Upper lobe of left lung (tissue), 6 donors: ENCODE measurements around the gene ACACA. TPM values are rescaled to one million over a fixed set of nuclear protein-coding genes. Genes with fewer than 3 reads are reported as not detected.

Source experiments
- ATAC-seq, 2 donors: fragments of 200-7000 bp; cut with Tn5 transposase; one replicate each; pipeline ENCODE4 v1.9.1; 2022; ENCODE audit warnings: mild to moderate bottlenecking in 2 of 2, moderate library complexity in 2 of 2; ENCODE audit not compliant: low FRiP score in 2 of 2
- DNase-seq, 2 donors: peaks; one replicate each; pipeline ENCODE4 v3.0.0-alpha.2; 2019 to 2020
- H3K27ac ChIP-seq, 4 donors: fragments of 200-600 bp; sonication (generic); one replicate each; pipeline ENCODE4 v1.5.1; 2016 to 2019
- H3K27me3 ChIP-seq, 4 donors: fragments of 200-600 bp; sonication (generic); one replicate each; pipeline ENCODE4 v1.5.1; 2017 to 2019
- H3K36me3 ChIP-seq, 4 donors: fragments of 200-600 bp; sonication (generic); one replicate each; pipeline ENCODE4 v1.5.1; 2016 to 2019
- H3K4me1 ChIP-seq, 4 donors: fragments of 200-600 bp; sonication (generic); one replicate each; pipeline ENCODE4 v1.5.1; 2018 to 2019
- H3K4me3 ChIP-seq, 4 donors: fragments of 200-600 bp; sonication (generic); one replicate each; pipeline ENCODE4 v1.5.1; 2017 to 2019; ENCODE audit warnings: mild to moderate bottlenecking in 2 of 4, moderate library complexity in 1 of 4
- H3K9me3 ChIP-seq, 4 donors: fragments of 200-600 bp; sonication (generic); one replicate each; pipeline ENCODE4 v1.5.1; 2018 to 2019
- EP300 ChIP-seq, 4 donors: sonication (generic); formaldehyde crosslinking; IDR thresholded peaks; one replicate each; pipeline ENCODE4 v1.5.1; 2017; ENCODE audit warnings: antibody characterized with exemption in 4 of 4, control low read depth in 2 of 4
- POLR2A ChIP-seq, 4 donors: fragments of 450-650 bp; IDR thresholded peaks; one replicate each; pipeline ENCODE4 v1.5.1; 2016 to 2017; ENCODE audit warnings: antibody characterized with exemption in 4 of 4, mild to moderate bottlenecking in 2 of 4
- POLR2AphosphoS5 ChIP-seq, 2 donors: sonication (generic); formaldehyde crosslinking; IDR thresholded peaks; one replicate each; pipeline ENCODE4 v1.5.1; 2017; ENCODE audit warnings: antibody characterized with exemption in 2 of 2
- WGBS, 2 donors: methylation state at CpG; one replicate each; pipeline ENCODE4 v1.1.5; 2017 to 2018; 5-methylcytosine and 5-hydroxymethylcytosine counted together
- total RNA-seq, 6 donors: library from RNA; depleted of rRNA in 4 of 6; stranded (reverse); fragments of >200 nt in 4 of 6; gene quantifications; one replicate each; pipeline versions ENCODE4 v1.1.0 to v1.2.1, GENCODE V29; 2016 to 2021
- TF ChIP-seq, protein P1 (sequence below), 6 experiments: fragments of 450-650 bp in 4 of 6; fragments of 200-600 bp in 2 of 6; sonication (generic) in 2 of 6; IDR thresholded peaks; one replicate each; pipeline ENCODE4 v1.5.1; 2016 to 2019; ENCODE audit warnings: antibody characterized with exemption in 6 of 6
- donor health status: DM: no; HTN: no; CAD: no; lungs with moderate emphysema.
- donor health status: DM: no; HTN: yes; CAD: no; lungs with severe emphysema.

Gene ACACA
- total RNA-seq, 6 donors from 2014 or later: 55.7 to 129 (median 91.9) TPM

- ATAC-seq (no peak), DNase-seq (no peak)
- H3K27ac ChIP-seq: no peak overlapping the region
- TF ChIP-seq, protein P1, sequence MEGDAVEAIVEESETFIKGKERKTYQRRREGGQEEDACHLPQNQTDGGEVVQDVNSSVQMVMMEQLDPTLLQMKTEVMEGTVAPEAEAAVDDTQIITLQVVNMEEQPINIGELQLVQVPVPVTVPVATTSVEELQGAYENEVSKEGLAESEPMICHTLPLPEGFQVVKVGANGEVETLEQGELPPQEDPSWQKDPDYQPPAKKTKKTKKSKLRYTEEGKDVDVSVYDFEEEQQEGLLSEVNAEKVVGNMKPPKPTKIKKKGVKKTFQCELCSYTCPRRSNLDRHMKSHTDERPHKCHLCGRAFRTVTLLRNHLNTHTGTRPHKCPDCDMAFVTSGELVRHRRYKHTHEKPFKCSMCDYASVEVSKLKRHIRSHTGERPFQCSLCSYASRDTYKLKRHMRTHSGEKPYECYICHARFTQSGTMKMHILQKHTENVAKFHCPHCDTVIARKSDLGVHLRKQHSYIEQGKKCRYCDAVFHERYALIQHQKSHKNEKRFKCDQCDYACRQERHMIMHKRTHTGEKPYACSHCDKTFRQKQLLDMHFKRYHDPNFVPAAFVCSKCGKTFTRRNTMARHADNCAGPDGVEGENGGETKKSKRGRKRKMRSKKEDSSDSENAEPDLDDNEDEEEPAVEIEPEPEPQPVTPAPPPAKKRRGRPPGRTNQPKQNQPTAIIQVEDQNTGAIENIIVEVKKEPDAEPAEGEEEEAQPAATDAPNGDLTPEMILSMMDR (IDR thresholded peaks at IDR 0.05): no peak
- TF ChIP-seq EP300 (IDR thresholded peaks at IDR 0.05) (no peak), POLR2A (IDR thresholded peaks at IDR 0.05) (no peak), POLR2AphosphoS5 (IDR thresholded peaks at IDR 0.05) (no peak)
- WGBS, 2 donors: 92 to 93% methylated on average over 16 of the region's 16 CpGs
- no peaks in the 10 kb centered on the region for H3K4me1 ChIP-seq
- no peaks in the 10 kb centered on the region for H3K27me3 ChIP-seq
- H3K9me3 ChIP-seq: no peaks in the 10 kb centered on the region
- H3K36me3 ChIP-seq: peaks cover 4 to 35% (median 15%) of the 10 kb centered on the region in 4 donors
- no peak overlapping the region for H3K4me3 ChIP-seq
These were observed 274.7 kb downstream of the ACACA start for GRCh38 chr17:37131669-37132611.

- TF ChIP-seq POLR2A (IDR thresholded peaks at IDR 0.05): no peak
- TF ChIP-seq, protein P1 (IDR thresholded peaks at IDR 0.05): no peak
- TF ChIP-seq POLR2AphosphoS5 (IDR thresholded peaks at IDR 0.05): no peak
- no peak for TF ChIP-seq EP300 (IDR thresholded peaks at IDR 0.05)
- H3K36me3 ChIP-seq: peaks cover 4 to 41% (median 17%) of the 10 kb centered on the region in 4 donors
- H3K27me3 ChIP-seq: no peaks in the 10 kb centered on the region
- 89% methylated on average over 3 of the region's 3 CpGs for WGBS, 2 donors
- no peak overlapping the region for H3K4me3 ChIP-seq
- DNase-seq (no peak), ATAC-seq (no peak)
- H3K9me3 ChIP-seq: no peaks in the 10 kb centered on the region
- no peaks in the 10 kb centered on the region for H3K4me1 ChIP-seq
- no peak overlapping the region for H3K27ac ChIP-seq
These were observed 275.6 kb downstream of the ACACA start for GRCh38 chr17:37130984-37131446.

GRCh38 chr17:37124821-37125173, 281.8 kb downstream of the ACACA start:
- Histone ChIP-seq H3K27ac (no peak overlapping the region), H3K4me3 (no peak overlapping the region), H3K4me1 (no peaks in the 10 kb centered on the region), H3K9me3 (no peaks in the 10 kb centered on the region), H3K27me3 (no peaks in the 10 kb centered on the region), H3K36me3 (peaks cover 20 to 71% (median 43%) of the 10 kb centered on the region in 4 donors)
- DNase-seq (no peak), ATAC-seq (no peak)
- WGBS, 2 donors: 71 to 82% methylated on average over 4 of the region's 4 CpGs
- TF ChIP-seq POLR2A (IDR thresholded peaks at IDR 0.05): no peak
- no peak for TF ChIP-seq EP300 (IDR thresholded peaks at IDR 0.05)
- no peak for TF ChIP-seq POLR2AphosphoS5 (IDR thresholded peaks at IDR 0.05)
- TF ChIP-seq, protein P1 (IDR thresholded peaks at IDR 0.05): no peak

DNA sequence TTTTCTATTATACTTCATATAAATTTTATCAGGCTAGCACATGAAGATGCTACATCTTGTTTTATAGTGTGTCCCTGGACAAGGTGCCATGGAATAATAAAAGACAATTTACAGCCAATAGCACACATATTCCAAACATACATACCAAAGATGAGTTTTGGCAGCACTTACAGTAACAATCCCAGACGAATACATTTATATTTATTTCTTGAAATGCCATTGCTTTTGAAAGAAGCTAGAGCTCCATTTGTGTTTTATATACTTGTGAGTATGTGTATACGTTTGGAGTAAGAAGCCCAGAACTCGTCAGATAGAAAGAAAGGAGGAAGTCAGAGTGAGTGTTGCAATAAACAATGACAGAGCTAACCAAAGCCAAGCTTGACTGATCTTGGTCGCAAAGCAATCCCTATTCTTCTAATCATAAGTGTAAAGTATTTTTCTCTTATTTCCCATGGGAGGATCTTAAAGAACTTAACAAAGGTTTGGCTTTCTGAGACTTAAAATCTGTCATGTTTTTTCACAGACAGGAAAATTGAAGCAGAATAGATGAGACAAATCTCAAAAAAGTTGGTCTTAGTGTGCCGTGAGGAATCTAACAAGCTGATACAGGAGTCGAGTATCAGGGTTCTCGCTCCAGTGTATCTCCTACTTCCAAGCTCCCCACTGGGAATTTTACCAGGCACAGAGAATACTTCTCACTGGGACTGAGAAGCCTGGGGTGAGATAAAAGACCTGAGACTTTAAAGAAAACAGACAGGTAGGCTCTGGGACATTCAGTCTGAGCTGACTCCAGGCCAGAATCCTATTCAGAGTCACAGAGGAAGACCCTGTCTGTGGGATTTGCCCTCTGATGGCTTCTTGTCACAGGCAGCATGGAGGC, 282.5 kb downstream of the ACACA start:
- 60 to 72% methylated on average over 7 of the region's 7 CpGs for WGBS, 2 donors
- H3K27ac ChIP-seq: no peak overlapping the region
- H3K27me3 ChIP-seq: no peaks in the 10 kb centered on the region
- H3K4me3 ChIP-seq: no peak overlapping the region
- no peak for TF ChIP-seq POLR2AphosphoS5 (IDR thresholded peaks at IDR 0.05)
- no peak for TF ChIP-seq POLR2A (IDR thresholded peaks at IDR 0.05)
- no peak for TF ChIP-seq EP300 (IDR thresholded peaks at IDR 0.05)
- TF ChIP-seq, protein P1 (IDR thresholded peaks at IDR 0.05): no peak
- DNase-seq (no peak), ATAC-seq (no peak)
- H3K4me1 ChIP-seq: no peaks in the 10 kb centered on the region
- no peaks in the 10 kb centered on the region for H3K9me3 ChIP-seq
- H3K36me3 ChIP-seq: peaks cover 18 to 65% (median 37%) of the 10 kb centered on the region in 4 donors
